ENCODE measurements around the gene FOXP1.

The FOXP1 gene

GRCh38 chr3:71402280-71402679 is 181.2 kb downstream of the FOXP1 start:
- no peak for TF ChIP-seq JUND (IDR thresholded peaks at IDR 0.05; ENCODE audit: low read depth)
- in situ Hi-C loops (cut with HindIII; ENCODE audit: low pct_unique_long_range_greater_than_20kb, low sequenced_read_pairs) = no loop called here
- no peak for DNase-seq (ENCODE audit: low read depth in 1 of 2, low spot score in 1 of 2)

DNA sequence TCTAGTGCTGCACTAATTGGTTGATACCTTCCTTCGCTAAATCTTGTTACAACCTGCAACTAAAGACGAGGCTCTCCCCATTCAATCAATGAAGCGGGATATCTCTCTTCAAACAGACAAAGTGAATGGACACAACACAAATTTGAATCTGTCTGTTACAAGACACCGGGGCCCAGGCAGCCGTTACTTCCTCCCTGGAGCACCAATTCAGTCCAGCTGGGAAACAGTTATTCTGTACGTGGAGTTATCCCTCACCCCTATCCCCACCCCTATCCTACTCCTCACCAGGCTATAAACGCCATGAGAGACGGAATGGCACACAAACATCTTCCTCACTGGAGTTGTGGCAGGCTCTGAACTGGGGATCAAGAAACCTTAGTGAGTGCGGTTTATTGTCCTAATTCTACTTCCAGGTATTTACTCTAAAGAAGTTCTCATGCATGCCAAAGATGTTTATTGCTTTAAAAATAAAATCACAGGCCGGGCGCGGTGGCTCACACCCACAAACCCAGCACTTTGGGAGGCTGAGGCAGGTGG is 181.8 kb downstream of the FOXP1 start:
- no peak for TF ChIP-seq JUND (IDR thresholded peaks at IDR 0.05; ENCODE audit: low read depth)
- no peak for DNase-seq (ENCODE audit: low read depth in 1 of 2, low spot score in 1 of 2)
- in situ Hi-C loops (cut with HindIII; ENCODE audit: low pct_unique_long_range_greater_than_20kb, low sequenced_read_pairs) = no loop called here

DNA sequence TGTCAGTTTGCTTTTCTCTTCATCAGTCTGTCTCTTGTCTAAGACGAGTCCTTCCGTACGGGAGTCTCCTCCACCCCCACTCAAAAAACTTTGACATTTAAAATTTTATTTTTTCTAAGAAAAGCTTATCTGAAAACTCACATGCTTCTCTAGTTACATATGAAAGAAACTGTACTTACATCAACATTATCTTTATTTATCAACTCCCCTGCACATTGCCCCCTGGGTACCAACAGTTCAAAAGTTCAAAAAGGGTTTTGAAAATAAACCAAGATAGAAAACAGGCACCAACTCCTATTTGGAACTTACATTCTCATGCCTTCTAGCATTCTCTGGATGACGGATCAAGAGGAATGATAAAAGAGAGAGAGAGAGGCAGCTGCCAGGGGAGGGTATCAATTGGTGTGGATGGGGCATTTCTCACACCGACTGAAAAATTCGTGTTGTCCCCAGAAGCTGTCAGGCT is 182.5 kb downstream of the FOXP1 start:
- in situ Hi-C loops (cut with HindIII; ENCODE audit: low pct_unique_long_range_greater_than_20kb, low sequenced_read_pairs) = no loop called here
- TF ChIP-seq JUND (IDR thresholded peaks at IDR 0.05; ENCODE audit: low read depth) = no peak
- no peak for DNase-seq (ENCODE audit: low read depth in 1 of 2, low spot score in 1 of 2)

GRCh38 chr3:71399478-71399877 is 184.1 kb downstream of the FOXP1 start:
- TF ChIP-seq JUND (IDR thresholded peaks at IDR 0.05; ENCODE audit: low read depth) = no peak
- DNase-seq (ENCODE audit: low read depth in 1 of 2, low spot score in 1 of 2) = no peak
- in situ Hi-C loops (cut with HindIII; ENCODE audit: low pct_unique_long_range_greater_than_20kb, low sequenced_read_pairs) = no loop called here

DNA sequence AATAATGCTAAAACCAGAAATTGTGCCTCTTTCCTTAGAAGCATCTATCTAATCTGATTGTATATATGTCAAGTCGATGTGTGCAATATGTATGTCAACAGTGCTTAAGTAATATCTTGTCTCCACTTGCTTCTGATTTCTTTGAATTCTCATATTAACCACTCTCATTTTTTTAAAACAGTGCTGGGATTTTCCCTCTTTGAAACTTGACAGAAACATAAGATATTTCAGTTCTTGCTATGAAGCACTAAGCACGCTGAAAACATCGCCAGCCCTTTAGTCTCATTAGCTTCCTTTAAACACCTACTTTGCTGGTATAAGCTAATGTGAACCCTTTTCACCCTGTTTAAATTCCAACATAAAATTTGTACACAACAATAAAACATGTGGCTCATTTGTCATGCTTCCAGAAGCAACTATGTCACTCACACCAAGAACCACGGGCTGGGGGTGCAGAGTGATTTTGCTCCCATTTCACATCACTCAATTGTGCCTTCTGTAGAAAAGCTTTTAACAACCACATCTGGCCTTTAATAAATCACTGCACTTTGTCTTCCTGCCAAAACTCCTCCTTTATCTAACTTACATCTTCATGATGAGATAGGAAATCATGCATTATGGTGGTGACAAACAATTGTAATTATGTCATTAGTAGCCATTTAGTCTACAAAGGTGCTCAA is 185.2 kb downstream of the FOXP1 start:
- TF ChIP-seq JUND (IDR thresholded peaks at IDR 0.05; ENCODE audit: low read depth) = no peak
- in situ Hi-C loops (cut with HindIII; ENCODE audit: low pct_unique_long_range_greater_than_20kb, low sequenced_read_pairs) = no loop called here
- no peak for DNase-seq (ENCODE audit: low read depth in 1 of 2, low spot score in 1 of 2)

DNA sequence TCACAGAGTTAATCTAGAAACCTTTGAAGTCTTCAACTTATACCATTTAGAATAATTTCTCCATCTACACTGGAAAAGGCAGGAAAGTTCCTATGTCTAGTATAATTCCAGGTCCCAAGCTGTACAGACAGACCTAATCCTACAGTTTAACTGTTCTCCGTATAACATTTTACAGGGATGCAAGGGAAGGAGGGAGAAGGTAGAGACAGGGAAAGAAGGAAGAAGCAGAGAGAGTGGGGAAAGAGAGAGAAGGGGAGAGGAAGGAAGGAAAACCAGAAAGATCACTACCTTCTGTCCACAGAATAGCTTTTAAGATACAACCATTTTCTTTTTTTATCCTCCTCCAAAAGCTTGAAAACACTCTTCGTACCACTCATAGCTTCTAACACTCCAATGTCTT is 185.8 kb downstream of the FOXP1 start:
- no peak for DNase-seq (ENCODE audit: low read depth in 1 of 2, low spot score in 1 of 2)
- TF ChIP-seq JUND (IDR thresholded peaks at IDR 0.05; ENCODE audit: low read depth) = no peak
- in situ Hi-C loops (cut with HindIII; ENCODE audit: low pct_unique_long_range_greater_than_20kb, low sequenced_read_pairs) = no loop called here

- no peak for TF ChIP-seq JUND (IDR thresholded peaks at IDR 0.05; ENCODE audit: low read depth)
- in situ Hi-C loops (cut with HindIII; ENCODE audit: low pct_unique_long_range_greater_than_20kb, low sequenced_read_pairs) = no loop called here
- DNase-seq (ENCODE audit: low read depth in 1 of 2, low spot score in 1 of 2) = peak in 1 of 2 experiments; percentile 59
Measured at GRCh38 chr3:71397046-71397445, 186.5 kb downstream of the FOXP1 start.

DNA sequence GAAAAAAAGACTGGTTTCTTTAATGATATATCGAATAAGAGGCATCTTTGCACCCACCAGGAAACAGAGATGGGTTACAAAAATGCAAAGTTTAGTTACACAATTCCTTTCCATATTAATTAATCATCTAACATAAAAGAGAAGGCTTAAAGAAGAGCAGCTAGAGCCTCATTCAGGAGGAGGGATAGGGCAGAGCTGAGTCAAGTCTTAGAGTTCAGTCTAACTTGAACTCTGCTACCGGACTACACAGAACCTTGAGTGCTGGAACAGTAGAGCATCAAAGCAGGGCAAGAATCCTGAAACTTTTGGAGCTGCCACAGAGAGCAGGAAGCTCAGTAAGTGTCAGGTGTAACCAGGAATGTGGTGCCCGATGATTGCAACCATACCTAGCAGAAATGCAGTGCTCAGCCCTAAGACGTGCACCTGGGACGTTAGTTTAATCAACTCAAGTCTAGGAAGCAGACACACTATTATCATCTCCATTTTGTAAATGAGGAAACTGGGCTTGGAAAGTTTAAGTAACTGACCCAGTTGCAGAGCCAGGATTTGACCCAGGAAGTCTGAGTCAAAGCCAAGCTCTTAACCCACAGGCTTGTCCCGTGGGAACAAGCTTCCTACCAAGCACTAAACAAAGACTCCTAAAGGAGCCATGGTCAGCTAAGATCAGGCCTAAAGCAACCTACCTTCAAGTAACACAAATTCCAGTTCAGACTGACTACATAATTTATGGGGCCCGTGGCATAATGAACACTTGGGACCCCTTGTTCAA is 187.4 kb downstream of the FOXP1 start:
- no peak for TF ChIP-seq JUND (IDR thresholded peaks at IDR 0.05; ENCODE audit: low read depth)
- DNase-seq (ENCODE audit: low read depth in 1 of 2, low spot score in 1 of 2) = peak in 1 of 2 experiments; percentile 27
- in situ Hi-C loops (cut with HindIII; ENCODE audit: low pct_unique_long_range_greater_than_20kb, low sequenced_read_pairs) = no loop called here

GRCh38 chr3:71395470-71395869 is 188.1 kb downstream of the FOXP1 start:
- in situ Hi-C loops (cut with HindIII; ENCODE audit: low pct_unique_long_range_greater_than_20kb, low sequenced_read_pairs) = no loop called here
- DNase-seq (ENCODE audit: low read depth in 1 of 2, low spot score in 1 of 2) = no peak
- TF ChIP-seq JUND (IDR thresholded peaks at IDR 0.05; ENCODE audit: low read depth) = no peak

- TF ChIP-seq JUND (IDR thresholded peaks at IDR 0.05; ENCODE audit: low read depth) = no peak
- no peak for DNase-seq (ENCODE audit: low read depth in 1 of 2, low spot score in 1 of 2)
- in situ Hi-C loops (cut with HindIII; ENCODE audit: low pct_unique_long_range_greater_than_20kb, low sequenced_read_pairs) = no loop called here
Measured at GRCh38 chr3:71393745-71394144, 189.8 kb downstream of the FOXP1 start.

GRCh38 chr3:71393093-71393492 is 190.4 kb downstream of the FOXP1 start:
- in situ Hi-C loops (cut with HindIII; ENCODE audit: low pct_unique_long_range_greater_than_20kb, low sequenced_read_pairs) = no loop called here
- DNase-seq (ENCODE audit: low read depth in 1 of 2, low spot score in 1 of 2) = no peak

DNA sequence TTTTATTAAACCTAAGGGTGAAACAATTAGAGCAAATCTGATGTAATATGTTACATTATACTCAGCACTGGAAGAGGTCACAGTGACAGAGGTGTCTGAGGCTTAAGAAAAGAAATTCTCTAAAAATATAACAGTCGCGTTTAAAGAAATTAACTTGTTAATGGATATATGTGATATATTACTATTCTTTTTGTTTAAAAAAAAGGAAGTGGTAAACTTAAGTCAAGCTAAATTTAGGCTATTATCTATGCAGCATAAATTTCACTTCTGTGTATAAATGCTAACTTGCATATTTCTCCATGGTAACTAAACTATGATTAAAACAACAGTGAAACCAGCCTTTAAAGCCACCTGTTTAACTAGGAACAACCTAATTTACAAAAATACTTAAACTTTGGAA is 191.3 kb downstream of the FOXP1 start:
- no peak for TF ChIP-seq JUND (IDR thresholded peaks at IDR 0.05; ENCODE audit: low read depth)
- in situ Hi-C loops (cut with HindIII; ENCODE audit: low pct_unique_long_range_greater_than_20kb, low sequenced_read_pairs) = no loop called here
- DNase-seq (ENCODE audit: low read depth in 1 of 2, low spot score in 1 of 2) = no peak

More at GRCh38 chr3:71393093-71393492, 190.4 kb downstream of the FOXP1 start:
- no peak for TF ChIP-seq JUND (IDR thresholded peaks at IDR 0.05; ENCODE audit: low read depth)

DNA sequence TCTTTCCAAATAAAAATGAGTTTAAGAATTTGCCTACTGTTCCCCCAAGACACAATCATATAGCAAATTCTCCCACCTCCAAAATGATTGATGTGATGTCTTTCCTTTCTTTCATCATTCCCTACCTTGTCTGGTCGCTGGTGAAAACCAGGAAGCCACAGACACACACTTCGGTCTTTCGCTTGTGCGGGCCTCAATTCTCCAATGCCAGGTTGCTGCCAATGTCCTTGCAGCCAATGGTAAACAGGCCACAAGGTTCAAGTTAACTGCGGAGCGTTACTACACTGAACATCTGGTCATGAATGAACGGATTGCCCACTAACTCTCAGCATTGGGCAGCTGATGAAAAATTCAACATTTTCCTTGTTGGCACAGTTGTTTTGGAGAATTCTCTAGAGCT is 192.2 kb downstream of the FOXP1 start:
- no peak for TF ChIP-seq JUND (IDR thresholded peaks at IDR 0.05; ENCODE audit: low read depth)
- in situ Hi-C loops (cut with HindIII; ENCODE audit: low pct_unique_long_range_greater_than_20kb, low sequenced_read_pairs) = no loop called here
- no peak for DNase-seq (ENCODE audit: low read depth in 1 of 2, low spot score in 1 of 2)
